Measurements from ENCODE around the gene C1QL4.

Gene C1QL4

DNA sequence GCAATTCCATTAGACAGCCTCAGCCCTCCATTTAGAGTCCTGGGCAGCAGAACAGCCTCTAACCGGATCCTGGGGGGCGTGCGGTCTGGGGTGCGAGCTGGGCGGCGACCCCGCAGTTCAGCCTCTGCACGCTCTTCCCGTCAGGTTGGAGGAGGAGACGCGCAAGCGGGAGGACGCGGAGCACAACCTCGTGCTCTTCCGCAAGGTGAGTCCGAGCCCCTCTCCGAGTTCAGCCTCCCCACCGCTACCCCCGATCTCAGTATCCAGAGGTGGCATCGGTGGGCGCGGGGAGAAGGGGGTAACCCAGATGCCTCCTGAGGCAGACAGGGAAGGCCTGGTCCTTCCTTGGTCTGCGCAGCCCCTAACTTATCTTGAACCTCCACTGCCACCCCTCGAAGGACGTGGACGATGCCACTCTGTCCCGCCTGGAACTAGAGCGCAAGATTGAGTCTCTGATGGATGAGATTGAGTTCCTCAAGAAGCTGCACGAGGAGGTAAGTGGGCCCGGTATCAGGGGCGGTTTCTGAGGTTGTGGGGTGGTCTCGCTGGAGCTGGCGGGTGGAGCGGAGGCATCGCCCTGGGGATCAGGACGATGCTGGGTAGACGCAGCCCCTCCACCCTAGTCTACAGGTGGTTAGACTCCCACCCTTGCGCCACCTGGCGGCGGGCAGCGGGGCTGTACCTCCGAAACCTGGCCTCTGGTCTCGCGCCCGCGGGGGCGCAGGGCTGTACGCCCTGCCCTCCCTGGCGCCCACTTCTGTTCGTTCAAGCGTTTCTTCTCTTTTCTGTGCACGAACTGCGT lies 40.8 kb downstream of the C1QL4 start:
- TF ChIP-seq, protein P1, sequence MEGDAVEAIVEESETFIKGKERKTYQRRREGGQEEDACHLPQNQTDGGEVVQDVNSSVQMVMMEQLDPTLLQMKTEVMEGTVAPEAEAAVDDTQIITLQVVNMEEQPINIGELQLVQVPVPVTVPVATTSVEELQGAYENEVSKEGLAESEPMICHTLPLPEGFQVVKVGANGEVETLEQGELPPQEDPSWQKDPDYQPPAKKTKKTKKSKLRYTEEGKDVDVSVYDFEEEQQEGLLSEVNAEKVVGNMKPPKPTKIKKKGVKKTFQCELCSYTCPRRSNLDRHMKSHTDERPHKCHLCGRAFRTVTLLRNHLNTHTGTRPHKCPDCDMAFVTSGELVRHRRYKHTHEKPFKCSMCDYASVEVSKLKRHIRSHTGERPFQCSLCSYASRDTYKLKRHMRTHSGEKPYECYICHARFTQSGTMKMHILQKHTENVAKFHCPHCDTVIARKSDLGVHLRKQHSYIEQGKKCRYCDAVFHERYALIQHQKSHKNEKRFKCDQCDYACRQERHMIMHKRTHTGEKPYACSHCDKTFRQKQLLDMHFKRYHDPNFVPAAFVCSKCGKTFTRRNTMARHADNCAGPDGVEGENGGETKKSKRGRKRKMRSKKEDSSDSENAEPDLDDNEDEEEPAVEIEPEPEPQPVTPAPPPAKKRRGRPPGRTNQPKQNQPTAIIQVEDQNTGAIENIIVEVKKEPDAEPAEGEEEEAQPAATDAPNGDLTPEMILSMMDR (IDR thresholded peaks at IDR 0.05; ENCODE audit: insufficient read depth, missing control alignments): peak; percentile 64
- DNase-seq (ENCODE audit: insufficient read length, low spot score) (peak; percentile 82), FAIRE-seq (no peak)

DNA sequence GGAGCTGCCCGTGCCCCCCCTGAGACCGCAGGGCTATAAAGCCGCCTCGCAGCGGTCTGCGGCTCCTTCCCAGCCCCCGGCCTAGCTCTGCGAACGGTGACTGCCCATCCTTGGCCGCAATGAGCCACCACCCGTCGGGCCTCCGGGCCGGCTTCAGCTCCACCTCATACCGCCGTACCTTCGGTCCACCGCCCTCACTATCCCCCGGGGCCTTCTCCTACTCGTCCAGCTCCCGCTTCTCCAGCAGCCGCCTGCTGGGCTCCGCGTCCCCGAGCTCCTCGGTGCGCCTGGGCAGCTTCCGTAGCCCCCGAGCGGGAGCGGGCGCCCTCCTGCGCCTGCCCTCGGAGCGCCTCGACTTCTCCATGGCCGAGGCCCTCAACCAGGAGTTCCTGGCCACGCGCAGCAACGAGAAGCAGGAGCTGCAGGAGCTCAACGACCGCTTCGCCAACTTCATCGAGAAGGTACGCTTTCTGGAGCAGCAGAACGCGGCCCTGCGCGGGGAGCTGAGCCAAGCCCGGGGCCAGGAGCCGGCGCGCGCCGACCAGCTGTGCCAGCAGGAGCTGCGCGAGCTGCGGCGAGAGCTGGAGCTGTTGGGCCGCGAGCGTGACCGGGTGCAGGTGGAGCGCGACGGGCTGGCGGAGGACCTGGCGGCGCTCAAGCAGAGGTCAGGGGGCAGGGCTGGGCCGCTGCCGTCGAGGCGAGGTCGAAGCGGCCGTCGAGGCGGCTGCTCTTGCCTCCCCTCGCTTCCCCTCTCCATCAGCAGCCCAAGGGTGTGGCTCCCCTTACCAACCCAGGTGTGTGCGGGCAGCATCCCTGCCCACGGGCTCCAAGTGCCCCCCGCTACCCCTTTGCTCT lies 41.7 kb downstream of the C1QL4 start, which contains the start of gene PRPH:
Gene PRPH (plus strand): TSS at position 66 of the 855 bp plus-strand sequence. CDS start 54 bp downstream, at position 120.
- no peak for DNase-seq (ENCODE audit: insufficient read length, low spot score)
- no peak for FAIRE-seq
- TF ChIP-seq, protein P1 (IDR thresholded peaks at IDR 0.05; ENCODE audit: insufficient read depth, missing control alignments): no peak

DNA sequence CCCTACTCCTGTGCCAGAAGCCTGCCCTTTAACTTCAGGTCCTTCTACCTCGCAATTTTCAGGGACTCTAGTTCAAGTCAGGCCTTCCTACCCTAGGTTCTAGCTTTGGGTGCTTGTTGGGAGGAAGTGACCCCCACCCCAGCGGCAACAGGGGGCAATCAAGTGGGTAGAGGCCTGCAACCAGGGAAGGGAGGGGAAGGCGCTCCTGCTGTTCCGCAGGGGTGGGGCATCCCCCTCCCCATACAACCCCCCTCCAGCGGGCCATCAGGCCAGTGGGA lies 42.2 kb downstream of the C1QL4 start:
- FAIRE-seq (no peak), DNase-seq (ENCODE audit: insufficient read length, low spot score) (no peak)
- TF ChIP-seq, protein P1 (IDR thresholded peaks at IDR 0.05; ENCODE audit: insufficient read depth, missing control alignments): no peak

DNA sequence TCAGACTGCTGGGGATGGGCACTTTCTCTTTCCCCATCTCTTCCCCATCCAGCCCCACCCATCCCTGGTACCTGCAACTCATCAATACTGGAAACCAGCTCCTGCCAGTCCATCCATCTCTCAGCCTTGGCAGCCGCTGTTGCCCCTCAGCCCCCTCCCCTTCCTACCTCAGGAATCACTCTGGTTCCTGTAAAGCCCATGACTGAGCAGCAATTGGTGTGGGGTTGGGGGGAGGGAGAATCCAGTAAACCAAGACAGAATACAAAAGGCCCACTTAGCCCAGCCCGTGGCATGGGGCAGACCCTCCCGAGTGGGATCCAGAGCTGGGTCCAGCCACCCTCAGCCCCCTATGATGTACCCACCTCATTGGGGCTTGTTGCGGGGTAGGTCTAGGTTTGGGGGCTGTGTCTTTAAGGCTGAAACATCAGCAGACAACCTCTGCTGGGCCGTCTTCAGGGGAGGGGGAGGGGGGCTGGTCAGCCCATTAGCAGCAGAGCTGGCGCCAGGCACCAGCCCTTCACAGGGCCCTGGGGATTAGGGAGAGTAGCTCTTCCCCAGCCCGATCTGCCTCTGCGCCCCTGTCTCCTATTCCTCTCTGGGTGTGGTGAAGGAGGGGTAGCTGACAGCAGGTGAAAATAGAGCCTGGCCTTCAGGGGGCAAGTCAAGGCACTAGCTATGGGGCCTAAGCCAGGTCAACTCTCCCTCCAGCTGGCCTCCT lies 42.7 kb downstream of the C1QL4 start:
- TF ChIP-seq, protein P1 (IDR thresholded peaks at IDR 0.05; ENCODE audit: insufficient read depth, missing control alignments): no peak
- DNase-seq (ENCODE audit: insufficient read length, low spot score) (no peak), FAIRE-seq (no peak)

DNA sequence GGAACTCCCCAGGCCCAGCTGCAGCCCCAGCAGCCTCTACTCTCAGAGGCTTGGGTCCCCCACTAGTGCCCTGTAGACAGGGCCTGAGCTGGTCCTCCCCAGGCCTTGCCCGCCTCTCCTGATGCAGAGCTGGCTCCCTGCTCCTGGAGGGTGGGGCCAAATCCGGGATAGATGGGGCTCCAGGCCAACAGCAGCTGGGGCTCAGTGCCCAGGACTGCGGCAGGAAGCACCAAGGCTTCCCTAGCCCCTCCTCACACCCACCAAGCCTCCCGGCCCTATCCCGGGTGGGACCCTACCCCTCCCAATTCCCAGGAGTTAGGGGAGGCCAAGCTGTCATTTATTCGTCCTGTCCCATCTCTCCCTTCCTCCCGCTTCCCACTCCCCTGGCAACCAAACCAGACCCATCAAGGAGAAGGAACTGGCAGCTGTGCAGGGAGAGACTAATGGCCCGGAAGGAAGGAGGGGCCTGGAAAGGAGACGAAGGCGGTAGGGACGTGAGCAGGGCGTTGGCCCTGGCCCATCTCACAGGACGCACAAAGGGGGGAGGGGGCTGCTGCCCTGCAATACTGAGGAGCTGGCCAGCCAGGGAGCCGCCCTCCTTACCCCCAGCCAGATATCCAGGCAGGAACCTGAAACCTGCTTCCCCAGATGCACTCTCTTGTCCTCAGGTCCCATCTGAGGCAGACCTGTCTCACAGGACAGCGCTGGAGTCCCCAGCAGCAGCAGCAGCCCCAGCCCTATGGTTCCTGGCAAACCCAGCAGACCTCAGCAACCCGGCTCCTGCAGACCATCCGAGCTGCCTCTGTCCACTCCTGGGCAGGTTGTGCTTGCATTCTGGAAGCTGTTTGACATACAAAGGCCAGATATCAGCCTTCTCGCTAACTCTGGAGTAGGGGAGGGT lies 43.7 kb downstream of the C1QL4 start:
- no peak for DNase-seq (ENCODE audit: insufficient read length, low spot score)
- no peak for FAIRE-seq
- TF ChIP-seq, protein P1 (IDR thresholded peaks at IDR 0.05; ENCODE audit: insufficient read depth, missing control alignments): no peak

DNA sequence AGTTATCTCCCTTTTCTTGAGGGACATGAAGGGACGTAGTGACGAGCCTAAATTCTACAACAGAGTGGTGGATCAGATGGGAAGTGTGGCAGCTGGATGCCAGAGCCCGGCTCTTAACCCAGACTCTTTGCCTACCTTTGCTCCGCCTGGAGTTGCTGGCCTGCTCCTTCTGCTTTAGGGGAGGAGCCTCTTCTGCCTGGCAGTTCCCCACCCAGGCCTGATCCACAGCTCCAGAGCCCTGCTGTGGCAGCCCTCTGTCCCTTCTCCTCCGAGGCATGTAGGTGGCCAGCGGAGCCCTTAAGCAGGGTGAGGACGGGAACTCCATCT lies 44.3 kb downstream of the C1QL4 start:
- TF ChIP-seq, protein P1 (IDR thresholded peaks at IDR 0.05; ENCODE audit: insufficient read depth, missing control alignments): no peak
- DNase-seq (ENCODE audit: insufficient read length, low spot score): no peak
- FAIRE-seq: no peak

Data from D721Med (cell line).